B cell (primary cell): Measurements from ENCODE around the gene RAB11FIP3.

ENCODE experiments used
- CTCF ChIP-seq: fragments of 200-600 bp; IDR thresholded peaks from one replicate; pipeline ENCODE4 v1.8.0; 2022; ENCODE audit warnings: antibody characterized with exemption, mild to moderate bottlenecking
- EZH2 ChIP-seq: IDR thresholded peaks from 2 replicates; pipeline ENCODE4 v1.6.1; 2012; ENCODE audit warnings: borderline replicate concordance, low read depth, mild to moderate bottlenecking, moderate library complexity, low read length; ENCODE audit not compliant: insufficient read depth, poor library complexity, severe bottlenecking

- TF ChIP-seq CTCF (no peak), EZH2 (no peak)
These were observed 49.3 kb upstream of the RAB11FIP3 start for GRCh38 chr16:375927-376816.
